Stimulated activated CD4-positive, alpha-beta T cell treated with anti-CD3 and anti-CD28 coated beads, Interleukin-12 subunit alpha, Interleukin-12 subunit beta, amount 100 ng/mL, for 48 hours (primary cell): Measurements from ENCODE around the gene ARL8B.
"Not testable (repeated sequence)": the region's sequence is repeated elsewhere in the genome, so short reads cannot be mapped to it uniquely, and the experiment has no call there.

Source experiments
- DNase-seq, 3 donors: peaks; one replicate each; pipeline ENCODE4 v3.0.0-alpha.2; 2020; ENCODE audit warnings: low read depth in 2 of 3, low spot score in 1 of 3

ARL8B gene

DNA sequence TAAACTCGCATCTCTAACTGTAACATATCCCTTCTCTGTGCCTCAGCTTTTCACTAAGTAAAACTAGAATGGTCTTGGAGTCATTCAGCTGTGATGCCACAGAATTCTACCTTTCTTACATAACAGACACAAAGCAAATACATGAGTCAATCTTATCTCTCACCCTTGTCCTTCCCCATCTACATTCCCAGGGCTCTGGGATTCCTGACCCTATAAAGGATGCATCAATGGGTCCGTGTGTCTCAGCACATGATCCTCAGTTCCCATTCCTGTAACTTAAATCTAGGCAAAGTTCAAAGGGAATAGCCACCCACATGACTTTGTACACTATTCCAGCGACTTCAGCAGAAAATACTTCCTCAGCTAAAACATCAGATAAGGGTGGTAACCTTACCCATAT, 11.8 kb upstream of the ARL8B start:
- no peak for DNase-seq

DNA sequence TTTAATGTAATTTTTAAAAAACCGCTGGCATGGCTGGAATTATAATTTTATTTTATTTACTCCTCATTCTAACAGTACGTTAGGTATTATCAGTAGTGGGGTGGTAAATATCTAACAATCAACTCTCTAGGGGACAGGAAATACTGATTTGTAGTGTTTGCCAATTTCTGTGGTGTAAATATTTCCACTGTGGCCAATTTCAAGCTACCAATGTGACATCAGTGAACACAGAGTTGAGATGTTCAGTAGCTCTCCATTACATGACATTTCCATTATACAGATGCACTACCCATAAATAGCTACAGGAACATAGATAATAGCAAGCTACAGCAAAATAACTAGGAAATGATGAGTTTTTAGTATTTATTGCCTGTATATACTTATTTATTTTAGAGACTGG, 10.0 kb upstream of the ARL8B start:
- DNase-seq = no peak

DNA sequence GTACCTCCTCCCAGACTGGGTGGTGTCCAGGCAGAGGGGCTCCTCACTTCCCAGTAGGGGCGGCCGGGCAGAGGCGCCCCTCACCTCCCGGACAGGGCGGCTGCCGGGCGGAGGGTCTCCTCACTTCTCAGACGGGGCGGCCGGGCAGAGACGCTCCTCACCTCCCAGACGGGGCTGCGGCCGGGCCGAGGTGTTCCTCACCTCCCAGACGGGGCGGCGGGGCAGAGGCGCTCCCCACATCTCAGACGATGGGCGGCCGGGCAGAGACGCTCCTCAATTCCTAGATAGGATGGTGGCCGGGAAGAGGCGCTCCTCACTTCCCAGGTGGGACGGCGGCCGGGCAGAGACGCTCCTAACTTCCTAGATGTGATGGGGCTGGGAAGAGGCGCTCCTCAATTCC, 8.4 kb upstream of the ARL8B start:
- DNase-seq = not testable (repeated sequence)

DNA sequence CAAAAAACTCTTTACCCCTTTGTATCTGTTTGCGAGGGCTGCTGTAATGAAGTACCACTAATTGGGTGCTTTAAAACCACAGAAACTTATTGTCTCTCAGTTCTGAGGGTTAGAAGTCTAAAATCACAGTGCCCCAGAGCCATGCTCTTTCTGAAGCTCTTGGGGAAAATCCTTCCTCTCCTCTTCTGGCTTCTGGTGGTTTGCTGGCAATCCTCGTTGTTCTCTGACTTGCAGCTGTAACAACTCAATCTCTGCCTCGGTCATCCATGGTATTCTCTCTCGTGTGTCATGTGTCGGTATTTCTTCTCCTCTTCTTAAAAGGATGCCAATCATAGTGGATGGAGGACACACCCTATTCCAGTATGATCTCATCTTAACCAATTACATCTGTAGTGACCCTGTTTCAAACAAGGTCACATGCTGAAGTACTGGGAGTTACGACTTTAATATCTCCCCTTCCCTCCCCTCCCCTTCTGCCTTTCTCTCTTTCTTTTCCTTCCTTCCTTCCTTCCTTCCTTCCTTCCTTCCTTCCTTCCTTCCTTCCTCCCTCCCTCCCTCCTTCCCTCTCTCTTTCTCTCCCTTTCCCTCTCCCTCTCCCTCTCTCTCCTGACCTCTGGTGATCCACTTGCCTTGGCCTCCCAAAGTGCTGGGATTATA, 6.5 kb upstream of the ARL8B start:
- DNase-seq = no peak

DNA sequence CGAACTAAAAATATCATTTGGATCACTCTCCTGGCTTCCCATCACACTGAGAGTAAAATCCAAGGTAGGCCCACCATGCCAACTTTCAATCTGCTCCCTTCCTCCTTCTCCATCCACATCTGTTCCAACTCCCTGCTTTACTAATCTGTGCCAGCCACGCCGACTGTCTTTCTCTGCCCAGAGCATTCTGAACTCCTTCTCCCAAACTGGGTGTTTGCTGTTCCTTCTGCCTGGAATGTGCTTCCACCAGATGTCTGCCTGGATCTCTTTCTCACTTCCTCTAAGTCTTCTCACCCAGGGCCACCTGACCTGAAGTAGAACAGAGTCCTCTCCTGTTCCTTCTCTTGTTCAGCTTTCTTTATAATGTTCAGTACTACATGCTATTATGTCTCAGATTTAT, 5.6 kb upstream of the ARL8B start:
- DNase-seq = no peak

DNA sequence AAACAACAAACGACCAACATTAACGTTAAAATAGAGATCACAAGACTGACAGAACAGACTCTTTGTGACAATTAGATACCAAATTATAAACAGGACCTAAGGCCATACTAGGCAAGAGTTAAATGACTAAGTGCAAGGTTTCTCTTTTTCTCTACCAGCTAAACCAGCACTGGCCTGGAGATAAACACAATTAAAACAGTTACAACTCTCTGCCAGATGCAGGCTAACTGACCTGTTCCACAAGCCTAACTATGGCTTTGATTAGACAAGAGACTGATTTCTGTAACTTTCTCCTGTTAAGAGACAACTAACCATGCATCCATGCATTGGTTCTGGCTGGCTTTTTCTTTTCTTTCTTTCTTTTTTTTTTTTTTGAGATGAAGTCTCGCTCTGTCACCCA, 1.6 kb upstream of the ARL8B start:
- no peak for DNase-seq

DNA sequence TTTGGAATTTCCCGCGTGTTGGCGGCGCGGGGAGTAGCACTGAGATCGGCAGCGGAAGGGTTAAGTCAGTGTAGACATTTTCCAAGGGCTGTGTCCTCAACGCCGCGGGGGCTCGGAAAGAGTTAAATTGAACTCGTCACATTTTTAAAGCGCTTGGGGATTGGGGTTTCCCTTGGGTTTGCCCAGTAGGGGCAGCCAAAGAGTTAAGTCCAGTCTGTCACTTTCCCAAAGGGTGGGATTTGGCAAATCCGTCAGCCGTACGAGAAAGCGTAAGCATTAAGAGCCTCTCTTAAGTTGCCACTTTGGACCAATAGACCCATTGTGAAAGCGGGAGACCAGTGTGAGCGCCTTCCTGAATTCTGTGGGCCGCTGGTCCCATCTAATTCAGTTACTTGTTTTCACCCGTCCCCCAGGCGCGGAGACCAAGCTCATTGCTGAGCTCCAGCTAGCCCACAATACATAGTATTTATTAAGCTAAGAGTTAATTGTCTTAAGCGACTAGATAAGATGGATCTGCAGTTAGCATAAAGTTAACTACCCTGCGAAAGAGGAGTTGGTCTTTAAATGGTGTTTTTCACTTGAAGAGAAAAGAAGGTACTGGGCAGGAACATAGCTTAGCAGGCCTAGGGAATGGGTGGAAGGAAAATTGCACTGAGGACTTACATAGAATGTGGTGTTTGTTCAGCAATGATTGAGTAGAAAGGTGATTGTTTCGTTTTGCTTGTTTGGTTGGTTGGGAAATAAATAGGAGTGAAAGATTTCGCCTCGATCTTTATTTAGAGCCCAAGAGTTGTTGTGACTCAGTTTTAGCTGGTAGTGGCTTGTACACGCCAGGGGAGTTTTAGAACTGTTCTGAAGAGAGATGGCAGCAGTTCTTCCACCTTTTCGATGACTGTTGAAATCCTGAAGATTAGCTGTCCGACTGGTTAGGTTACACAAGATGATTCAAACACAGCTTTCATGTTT, 932 bp downstream of the ARL8B start:
- DNase-seq = no peak

DNA sequence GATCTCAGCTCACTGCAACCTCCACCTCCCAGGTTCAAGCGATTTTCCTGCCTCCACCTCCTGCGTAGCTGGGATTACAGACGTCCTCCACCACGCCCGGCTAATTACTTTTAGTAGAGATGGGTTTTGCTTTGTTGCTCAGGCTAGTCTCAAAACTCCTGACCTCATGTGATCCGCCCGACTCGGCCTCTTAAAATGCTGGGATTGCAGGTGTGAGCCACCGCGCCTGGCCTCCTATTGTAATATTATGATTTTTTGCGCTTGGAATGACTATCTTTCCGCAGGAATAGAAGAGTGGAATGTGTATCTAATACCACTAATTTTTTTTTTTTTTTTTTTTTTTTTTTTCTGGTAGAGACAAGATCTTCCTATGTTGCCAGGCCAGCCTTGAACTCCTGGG, 1.8 kb downstream of the ARL8B start:
- DNase-seq = no peak

DNA sequence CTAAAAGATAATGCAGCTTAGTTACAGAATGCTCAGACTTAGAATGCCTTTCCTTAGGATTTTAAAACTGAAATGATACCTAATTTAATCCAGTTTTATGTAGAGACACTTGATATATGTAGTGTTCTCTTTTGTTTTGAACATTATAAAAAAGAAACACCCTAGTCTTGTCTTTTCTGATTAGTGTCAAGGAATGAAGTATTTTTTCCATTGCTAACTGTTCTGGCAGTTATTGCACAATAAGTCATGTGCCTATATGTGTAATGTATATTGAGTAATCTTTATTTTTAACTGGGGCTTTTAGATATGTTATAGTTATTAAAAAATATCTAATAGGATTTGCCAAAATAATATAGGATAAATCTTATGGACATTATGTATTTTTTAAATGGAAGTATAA, 4.5 kb downstream of the ARL8B start:
- DNase-seq = no peak

DNA sequence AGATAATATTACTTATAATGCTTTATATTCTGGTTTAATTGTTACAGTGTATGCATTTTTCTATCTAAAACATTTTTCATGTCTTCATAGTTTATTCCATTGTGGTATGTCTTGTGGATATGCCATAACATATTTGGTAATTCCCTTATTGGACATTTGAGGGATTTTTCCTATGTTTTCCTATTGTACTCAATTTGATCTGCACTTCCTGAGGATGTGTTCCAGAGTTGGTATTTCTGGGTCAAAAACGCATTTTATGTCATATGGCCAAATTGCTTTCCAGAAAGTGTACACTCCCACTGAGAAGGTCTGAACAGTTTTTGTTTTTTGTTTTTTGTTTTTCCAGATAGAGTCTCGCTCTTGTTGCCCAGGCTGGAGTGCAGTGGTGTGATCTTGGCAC, 6.8 kb downstream of the ARL8B start:
- no peak for DNase-seq

DNA sequence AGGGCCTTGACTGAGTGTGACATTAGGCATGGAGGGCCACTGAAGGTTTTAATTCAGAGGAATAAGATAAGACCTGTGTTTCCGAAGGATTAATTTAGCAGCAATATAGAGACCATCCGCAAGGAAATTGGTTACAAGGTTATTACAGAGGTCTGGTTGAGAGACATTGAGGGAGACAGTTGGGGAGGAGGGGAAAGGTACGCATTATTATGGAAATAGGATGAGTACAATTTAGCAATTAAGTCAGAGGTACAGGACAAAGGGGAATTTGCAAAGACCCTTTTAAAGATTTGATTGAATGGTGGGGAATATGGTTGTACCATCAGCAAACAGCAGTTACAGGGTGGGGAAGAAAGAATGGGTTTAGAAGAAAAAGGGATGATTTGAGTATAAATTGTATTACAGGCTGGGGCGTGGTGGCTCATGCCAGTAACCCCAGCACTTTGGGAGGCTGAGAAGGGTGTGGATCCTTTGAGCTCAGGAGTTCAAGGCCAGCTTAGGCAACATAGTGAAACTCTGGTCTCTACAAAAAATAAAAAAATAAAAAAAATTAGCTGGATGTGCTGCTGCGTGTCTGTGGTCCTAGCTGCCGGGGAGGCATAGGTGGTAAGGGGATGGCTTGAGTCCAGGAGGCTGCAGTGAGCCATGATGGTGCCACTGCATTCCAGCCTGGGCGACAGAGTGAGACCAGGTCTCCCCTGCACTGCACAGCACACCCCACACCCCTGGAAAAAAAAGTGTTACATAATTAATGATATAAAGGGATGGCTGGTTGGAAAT, 11.3 kb downstream of the ARL8B start:
- DNase-seq = no peak

DNA sequence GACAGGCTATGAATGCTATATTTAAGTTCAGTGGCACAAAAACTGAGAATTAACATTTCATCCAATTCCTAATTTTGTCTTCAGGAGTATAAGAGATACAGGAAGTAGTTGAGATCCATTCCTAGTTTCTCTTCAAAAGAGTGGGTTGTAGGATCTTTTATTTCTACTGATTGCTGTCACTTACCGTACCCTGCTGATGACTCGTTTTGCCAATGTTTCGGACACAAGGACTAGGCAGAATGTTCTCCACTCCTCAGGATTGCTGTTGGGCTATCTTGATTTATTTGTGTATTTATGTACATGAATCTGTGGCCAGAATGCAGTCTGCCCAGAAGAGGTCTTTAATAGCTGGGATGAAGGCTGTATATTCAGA, 11.9 kb downstream of the ARL8B start:
- DNase-seq = no peak

DNA sequence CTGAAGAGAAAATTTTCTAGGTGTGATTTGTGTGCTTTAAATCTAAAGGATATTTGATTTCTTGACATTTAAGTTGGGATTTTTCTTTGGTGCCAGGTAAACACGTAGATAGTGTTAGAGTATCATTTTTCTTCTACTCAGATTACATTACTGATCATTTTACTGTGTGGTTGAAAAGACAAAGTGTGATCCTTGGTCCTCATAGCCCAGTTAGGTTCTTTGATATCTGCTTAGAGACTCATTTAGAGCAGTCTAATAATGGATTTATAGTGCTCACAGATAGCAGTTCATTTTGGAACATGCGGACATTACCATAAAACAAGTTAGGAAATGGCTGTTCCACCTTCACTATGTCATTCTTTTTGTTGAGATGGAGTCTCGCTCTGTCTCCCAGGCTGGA, 12.4 kb downstream of the ARL8B start:
- DNase-seq = no peak

DNA sequence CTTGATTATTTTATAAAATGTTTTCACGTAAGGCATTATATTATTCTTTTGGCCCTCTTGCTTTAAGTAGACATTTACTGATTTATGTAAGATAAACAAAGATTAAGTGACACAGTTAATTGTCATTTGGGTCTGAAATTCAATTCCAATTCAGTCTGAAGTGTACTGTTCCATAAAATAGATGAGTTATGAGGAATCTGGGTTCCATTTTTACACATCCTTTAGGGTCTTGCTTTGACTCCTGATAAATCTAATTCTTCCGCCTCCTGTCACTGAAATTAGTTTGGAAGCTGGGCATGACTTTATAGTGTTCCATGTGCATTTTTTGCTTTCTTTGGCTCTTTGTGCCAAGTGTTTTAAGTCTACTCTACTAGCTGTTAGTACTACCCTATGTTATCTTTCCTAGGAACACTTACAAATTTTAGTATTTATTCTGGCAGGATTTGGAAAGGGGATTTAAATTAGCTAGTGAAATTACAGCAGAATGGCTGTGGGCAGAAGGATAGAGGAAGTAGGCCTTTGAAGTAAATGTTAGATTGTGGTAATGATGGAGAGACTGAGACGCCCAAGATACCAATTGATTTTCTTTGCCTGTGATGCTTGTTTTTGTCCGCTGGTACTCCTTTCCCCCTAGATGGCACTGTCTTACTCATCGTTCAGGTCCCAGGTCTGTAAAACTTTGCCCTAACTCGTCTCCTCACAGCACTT, 14.3 kb downstream of the ARL8B start:
- no peak for DNase-seq

DNA sequence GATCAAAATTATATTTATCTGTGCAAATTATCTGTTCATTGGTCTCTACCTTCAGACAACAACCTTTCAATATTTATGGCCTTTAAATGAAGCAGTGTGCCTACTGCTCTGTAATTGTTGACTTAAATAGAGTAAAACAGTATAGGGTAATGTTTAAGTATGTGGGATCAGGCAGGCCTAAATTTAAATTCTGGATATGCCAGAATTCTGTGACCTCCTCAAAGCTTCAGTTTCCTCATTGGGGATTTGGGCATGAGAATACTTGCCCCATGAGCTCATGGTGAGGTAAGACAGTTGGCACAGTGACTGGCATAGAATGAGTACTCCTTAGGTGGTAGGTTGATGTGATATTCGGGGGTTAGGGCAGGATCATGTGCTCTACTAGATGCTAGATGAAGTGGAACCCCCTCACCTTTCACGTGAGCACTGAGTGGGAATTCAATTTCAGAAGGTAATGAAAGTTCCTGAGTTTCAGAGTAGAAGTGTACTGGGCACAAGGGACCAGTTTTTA, 14.9 kb downstream of the ARL8B start:
- DNase-seq = no peak

DNA sequence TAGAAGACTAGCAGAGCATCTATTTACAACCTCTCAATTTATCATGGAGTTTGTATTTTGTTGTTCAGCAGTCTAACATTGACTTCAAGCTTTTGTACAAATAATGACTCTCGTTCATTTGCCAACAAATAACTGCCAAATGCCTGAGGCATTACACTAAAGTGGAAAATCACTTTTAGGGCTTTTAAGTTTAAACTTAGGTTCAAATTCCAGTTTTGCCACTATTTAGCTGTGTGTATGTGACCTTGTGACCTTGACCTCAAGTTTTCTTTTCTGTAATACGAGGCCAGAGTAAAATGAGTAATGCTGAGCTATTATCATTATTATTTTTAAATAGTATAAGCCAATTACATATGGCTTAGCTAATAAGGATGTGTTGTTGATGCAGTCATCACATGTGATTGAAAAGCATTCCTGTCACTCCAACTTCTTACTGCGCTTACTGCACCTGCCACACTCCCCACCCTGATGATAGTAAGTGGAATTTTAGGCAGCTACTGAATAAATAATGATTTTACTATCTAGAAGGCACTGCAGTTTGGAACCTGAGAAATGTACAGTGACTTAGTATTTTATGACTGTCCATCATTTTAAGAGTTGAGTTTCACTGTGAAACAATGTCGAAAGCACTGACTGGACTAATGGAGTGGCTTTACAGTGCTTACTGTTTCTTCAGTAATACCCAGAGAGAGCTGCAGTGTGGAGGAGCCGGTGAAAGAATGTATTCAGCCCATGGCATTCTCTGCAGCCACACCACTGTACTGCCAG, 16.3 kb downstream of the ARL8B start:
- DNase-seq = no peak

DNA sequence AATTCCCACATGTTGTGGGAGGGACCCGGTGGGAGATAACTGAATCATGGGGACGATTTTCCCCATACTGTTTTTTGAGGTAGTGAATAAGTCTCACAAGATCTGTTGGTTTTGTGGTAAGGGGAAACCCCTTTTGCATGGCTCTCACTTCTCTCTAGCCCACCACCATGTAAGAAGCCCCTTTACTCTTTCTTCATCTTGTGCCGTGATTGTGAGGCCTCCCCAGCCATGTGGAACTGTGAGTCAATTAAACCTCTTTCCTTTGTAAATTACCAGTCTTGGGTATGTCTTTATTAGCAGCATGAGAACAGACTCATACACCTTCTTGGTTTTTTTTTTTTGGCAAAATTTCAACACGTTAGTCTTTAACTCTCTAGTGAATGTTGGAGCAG, 18.1 kb downstream of the ARL8B start:
- no peak for DNase-seq

DNA sequence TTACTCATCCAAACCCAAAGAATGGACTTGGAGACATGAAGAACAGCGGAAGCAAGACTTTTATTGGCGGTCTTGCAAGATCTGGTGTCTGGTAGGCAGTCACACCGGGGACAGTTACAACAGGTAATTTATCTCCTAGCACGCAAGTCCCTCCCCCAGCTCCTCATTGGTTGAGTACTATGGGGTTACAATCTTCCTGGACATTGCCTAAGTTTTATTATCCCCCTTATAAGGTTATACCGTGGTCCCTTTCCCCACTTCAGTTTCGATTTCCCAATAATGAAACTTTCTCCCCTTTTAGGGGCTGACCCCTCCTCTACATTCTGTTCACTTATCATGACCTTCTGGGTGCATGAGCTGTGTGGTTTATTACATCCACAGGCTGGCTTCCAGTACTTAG, 18.7 kb downstream of the ARL8B start:
- DNase-seq = no peak

DNA sequence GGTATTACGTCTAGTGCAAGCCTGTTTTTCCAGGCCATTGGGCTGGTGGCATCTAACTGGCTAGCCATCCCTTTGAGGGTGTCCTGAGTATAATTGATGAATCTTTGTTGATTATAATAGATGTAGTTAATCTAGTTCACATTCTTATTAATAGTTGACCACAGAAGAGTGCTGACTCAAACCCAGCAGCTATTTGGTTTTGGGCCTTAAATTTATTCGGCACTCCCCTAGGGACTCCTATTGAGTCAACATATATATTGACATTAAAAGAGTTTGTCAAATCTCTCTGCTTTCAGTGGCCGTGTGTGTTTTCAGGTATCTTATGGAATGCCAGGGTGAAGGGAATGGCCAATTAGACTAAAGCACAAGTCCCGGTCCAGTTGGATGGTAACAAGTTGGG, 19.7 kb downstream of the ARL8B start:
- DNase-seq = no peak

DNA sequence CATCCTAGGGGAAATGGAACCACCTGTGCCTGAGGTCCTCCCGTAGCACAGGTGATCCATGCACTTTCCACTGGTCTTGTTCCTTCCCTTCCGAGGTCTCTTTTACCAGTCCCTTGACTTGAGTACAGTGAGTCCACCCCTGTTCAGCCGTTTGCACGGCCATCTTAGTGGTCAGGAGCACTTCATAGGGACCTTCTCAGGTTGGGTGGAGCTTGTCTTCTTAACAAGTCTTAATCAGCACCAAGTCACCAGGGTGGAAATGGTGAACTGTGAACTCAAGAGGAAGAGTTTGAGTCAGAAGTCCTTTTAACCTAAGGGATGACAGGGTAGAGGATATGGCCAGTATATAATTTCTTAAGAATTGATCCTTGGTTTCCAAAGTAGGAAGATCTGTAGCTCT, 21.4 kb downstream of the ARL8B start:
- DNase-seq = no peak
